NCI-H128 (cell line): ENCODE data around the gene C6orf89.

ENCODE experiments used
- DNase-seq: peaks from one replicate; lab custom pipeline; 2025; ENCODE audit not compliant: unreplicated experiment; lab: John Stamatoyannopoulos, UW

Gene C6orf89

GRCh38 chr6:36885461-36886401 is at the start of gene C6orf89:
C6orf89 (plus strand) TSS chr6:36885952; CDS start chr6:36899445, 13,493 bp downstream.
- peak; percentile 97 for DNase-seq

- DNase-seq = no peak
Observed at GRCh38 chr6:36836111-36837021, 49.4 kb upstream of the C6orf89 start.

GRCh38 chr6:36837022-36837339 is 48.8 kb upstream of the C6orf89 start:
- DNase-seq = no peak

- DNase-seq = no peak
Observed at GRCh38 chr6:36837686-36838085, 48.1 kb upstream of the C6orf89 start.

- peak; percentile 24 for DNase-seq
Observed at GRCh38 chr6:36838896-36839748, 46.6 kb upstream of the C6orf89 start, which contains the start of gene CPNE5. CPNE5 (minus strand) TSS chr6:36839444; CDS start chr6:36839377, 67 bp downstream.

- DNase-seq = no peak
Observed at GRCh38 chr6:36839749-36840431, 45.9 kb upstream of the C6orf89 start.

- no peak for DNase-seq
Observed at GRCh38 chr6:36840432-36841403, 45.0 kb upstream of the C6orf89 start.

GRCh38 chr6:36841756-36842155 is 44.0 kb upstream of the C6orf89 start:
- no peak for DNase-seq

- DNase-seq = no peak
Observed at GRCh38 chr6:36843170-36843569, 42.6 kb upstream of the C6orf89 start.

GRCh38 chr6:36844232-36845170 is 41.3 kb upstream of the C6orf89 start:
- DNase-seq = no peak

- no peak for DNase-seq
Observed at GRCh38 chr6:36845233-36845632, 40.5 kb upstream of the C6orf89 start.

GRCh38 chr6:36847152-36847551 is 38.6 kb upstream of the C6orf89 start:
- no peak for DNase-seq

GRCh38 chr6:36847991-36848390 is 37.8 kb upstream of the C6orf89 start:
- no peak for DNase-seq

GRCh38 chr6:36848658-36849441 is 36.9 kb upstream of the C6orf89 start:
- DNase-seq = peak; percentile 25

GRCh38 chr6:36850021-36850420 is 35.7 kb upstream of the C6orf89 start:
- DNase-seq = no peak

- DNase-seq = peak; percentile 50
Observed at GRCh38 chr6:36851149-36851614, 34.6 kb upstream of the C6orf89 start.

GRCh38 chr6:36851626-36852025 is 34.1 kb upstream of the C6orf89 start:
- DNase-seq = no peak
